Measurements from ENCODE around the gene GTF3C5.
"Not testable (repeated sequence)": the region's sequence is repeated elsewhere in the genome, so short reads cannot be mapped to it uniquely, and the experiment has no call there.

The GTF3C5 gene

GRCh38 chr9:133030317-133031129 lies at the start of gene GTF3C5:
Gene GTF3C5 (plus strand): TSS chr9:133030997. CDS start chr9:133031012, 15 bp downstream.
- DNase-seq (ENCODE audit: low spot score) = peak; percentile 95

DNA sequence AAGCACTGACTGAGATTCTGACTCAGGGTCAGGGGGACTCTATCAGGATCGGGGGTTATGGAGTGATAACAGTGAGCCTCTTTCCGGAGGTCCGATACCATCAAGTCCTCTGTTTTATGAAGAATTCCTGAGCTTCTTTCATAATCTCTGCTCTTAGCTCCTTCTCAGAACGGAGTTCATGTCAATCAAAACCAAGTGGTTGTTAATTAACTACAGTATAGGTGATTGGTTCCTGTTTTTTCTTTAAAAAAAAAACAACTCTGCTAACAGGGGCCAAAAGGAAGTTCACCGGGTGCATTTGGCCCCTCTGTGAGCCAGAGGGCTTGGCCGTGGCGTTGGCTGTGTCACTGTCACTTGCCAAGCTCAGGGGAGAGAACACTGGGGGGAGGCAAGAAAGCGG lies 48.3 kb upstream of the GTF3C5 start:
- DNase-seq (ENCODE audit: low spot score) = no peak

DNA sequence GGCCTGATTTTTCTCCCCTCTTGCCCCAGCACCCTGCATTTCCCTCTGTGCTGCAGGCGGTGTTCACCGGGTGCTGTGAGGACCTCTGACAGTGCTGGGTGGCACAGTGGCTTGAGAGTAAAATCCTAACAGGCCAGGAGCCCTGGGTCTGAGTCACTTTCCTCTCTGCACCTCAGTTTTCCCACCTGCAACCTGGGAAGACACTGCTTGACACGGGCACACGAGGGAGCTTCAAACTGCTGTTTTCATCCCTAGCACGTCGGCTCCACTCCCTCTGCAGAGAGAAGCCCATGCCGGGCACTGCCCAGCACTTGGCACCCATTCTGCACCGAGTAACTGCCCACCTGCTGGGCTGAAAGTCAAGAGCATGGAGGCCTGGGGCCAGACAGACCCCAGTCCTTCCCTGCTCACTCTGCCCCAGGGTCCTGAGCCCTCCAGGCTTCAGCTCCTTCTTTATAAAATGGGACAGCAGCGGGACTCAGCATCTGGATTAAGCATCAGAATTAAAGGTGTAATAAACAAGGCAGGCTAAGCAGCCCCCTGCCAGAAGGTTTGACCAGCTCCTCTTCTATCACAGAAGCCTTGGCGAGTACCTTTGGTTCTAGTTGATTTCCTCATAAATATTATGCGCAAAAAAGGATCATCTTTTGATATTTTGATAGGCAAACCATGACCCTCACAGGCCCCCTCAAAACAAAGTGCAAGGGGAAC lies 47.2 kb upstream of the GTF3C5 start:
- DNase-seq (ENCODE audit: low spot score) = no peak

DNA sequence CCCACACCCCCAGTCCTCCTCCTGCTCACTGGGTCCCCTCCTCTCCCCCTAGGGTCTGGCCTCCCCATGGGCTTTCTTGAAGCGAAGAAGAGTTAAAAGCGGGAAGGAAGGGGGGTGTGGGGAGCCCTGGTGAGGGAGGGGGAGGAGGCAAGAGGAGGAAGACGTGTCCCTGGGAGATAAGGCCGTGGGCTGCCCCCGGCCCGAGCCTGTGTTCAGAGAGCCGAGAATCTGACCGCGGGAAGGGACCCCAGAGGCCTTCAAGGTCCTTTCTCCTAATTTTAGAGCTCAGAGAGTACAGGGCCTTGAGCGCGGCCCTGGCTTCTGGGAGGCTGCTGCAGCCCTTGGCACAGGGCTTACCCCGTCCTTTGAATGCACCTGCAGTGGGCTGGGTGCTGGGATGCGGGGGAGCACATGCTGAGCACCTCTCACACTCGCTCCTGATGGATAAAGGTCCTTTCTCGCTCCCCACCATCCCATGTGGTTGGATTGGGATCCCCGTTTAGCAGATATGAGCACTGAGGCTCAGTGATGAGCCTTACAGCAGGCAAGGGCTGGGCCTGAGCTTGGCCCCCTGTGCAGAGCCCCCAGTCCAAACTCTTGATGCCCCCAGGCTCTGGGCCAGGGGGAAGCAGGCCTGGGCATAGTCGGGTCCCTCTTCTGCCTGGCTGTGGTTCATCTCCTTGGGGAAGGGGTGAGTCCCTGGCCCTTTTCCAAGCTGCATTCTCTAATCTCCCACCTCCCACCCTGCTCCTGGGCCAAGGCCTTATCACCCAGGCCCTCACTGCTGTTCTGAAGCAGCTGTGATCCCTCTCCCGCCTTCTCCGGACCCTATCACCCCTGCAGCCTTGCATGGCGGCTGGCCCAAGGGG lies 46.4 kb upstream of the GTF3C5 start:
- no peak for DNase-seq (ENCODE audit: low spot score)

- DNase-seq (ENCODE audit: low spot score) = no peak
Observed at GRCh38 chr9:132985071-132985350, 45.8 kb upstream of the GTF3C5 start.

DNA sequence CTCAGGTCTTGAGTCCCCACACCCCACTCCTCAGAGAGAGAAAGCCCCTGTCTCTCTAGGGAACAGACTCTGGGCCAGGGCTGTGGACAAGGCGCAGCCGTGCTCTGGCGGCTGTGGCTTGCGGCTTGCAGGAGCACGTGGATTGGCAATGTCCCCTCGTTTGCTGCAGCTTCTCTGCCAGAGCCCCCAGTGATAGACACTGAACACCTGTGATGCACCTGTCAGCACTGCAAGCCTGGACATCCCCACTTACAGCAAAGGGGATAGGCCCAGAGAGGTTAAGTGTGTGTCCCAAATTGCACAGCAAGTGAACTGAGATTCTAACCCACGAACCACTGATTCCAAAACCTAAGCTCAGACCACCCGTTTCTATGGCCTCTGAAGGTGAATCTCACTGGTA lies 45.3 kb upstream of the GTF3C5 start:
- no peak for DNase-seq (ENCODE audit: low spot score)

DNA sequence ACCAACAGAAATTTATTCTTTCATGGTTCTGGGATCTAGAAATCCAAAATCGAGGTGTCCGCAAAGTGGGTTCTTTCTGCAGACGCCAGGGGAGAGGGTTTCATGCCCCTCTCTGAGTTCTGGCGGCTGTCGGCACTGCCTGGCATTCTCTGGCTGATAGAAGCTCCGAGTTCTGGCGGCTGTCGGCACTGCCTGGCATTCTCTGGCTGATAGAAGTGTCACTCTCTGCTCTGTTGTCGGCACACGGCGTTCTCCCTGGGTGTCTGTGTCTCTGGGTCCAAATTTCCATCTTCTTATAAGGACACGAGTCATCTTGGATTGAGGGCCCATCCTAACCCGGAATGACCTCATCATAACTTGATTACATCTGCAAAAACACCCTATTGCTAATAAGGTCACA lies 44.7 kb upstream of the GTF3C5 start:
- DNase-seq (ENCODE audit: low spot score) = no peak

DNA sequence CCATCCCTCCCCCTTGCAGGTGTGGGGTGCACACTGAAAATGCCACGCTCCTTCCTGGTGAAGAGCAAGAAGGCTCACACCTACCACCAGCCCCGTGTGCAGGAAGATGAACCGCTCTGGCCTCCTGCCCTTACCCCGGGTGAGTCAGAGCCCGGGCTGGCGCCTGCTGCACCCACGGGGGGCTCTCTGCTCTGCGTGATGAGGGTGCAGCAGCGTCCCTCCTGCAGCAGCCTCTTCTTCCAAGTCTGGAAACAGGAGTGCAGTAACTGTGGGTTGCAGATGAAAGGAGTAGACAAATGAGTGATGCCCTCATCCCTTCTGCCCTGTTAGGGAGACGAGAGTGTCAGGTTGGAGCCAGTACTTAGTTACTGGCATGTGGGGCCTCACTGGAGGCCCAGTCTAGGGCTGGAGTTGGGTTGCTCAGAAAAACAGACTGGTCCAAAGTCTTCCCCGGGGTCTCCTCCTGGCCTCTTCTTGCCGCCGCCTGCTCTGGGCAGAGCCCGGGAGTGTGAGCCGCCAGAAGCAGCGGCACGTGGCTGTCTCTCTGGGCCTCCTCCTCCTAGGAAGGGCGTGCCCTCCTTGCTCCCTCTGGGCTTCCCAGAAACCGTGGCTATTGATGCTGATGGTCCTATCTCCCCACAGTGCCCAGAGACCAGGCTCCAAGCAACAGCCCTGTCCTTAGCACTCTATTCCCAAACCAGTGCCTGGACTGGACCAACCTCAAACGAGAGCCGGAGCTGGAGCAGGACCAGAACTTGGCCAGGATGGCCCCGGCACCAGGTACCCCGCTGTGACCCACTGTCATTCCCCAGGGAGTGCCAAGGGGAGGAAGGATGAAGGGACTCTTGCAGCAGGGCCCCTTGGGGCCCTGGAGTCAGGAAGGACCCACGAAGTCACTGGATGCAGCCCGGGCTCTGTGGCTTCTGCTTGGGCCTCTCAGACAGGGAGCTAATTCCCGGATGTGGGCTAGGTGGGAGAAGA lies 43.9 kb upstream of the GTF3C5 start:
- peak; percentile 43 for DNase-seq (ENCODE audit: low spot score)

- no peak for DNase-seq (ENCODE audit: low spot score)
Observed at GRCh38 chr9:132988244-132989013, 42.4 kb upstream of the GTF3C5 start.

DNA sequence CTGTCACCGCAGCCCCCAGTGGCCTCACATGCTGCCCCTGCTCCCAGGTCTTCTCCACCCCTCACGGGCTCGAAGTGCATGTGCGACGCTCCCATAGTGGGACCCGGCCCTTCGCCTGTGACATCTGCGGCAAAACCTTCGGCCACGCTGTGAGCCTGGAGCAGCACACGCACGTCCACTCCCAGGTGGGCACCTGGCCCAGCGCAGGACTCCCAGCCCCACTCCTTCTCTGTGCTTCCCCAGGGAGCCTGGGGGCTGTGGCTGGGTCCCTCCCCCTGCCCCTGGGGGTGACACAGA lies 41.8 kb upstream of the GTF3C5 start:
- DNase-seq (ENCODE audit: low spot score) = no peak

GRCh38 chr9:132989414-132989996 lies 41.3 kb upstream of the GTF3C5 start:
- peak; percentile 43 for DNase-seq (ENCODE audit: low spot score)

- DNase-seq (ENCODE audit: low spot score) = not testable (repeated sequence)
Observed at GRCh38 chr9:132989998-132990557, 40.7 kb upstream of the GTF3C5 start.

DNA sequence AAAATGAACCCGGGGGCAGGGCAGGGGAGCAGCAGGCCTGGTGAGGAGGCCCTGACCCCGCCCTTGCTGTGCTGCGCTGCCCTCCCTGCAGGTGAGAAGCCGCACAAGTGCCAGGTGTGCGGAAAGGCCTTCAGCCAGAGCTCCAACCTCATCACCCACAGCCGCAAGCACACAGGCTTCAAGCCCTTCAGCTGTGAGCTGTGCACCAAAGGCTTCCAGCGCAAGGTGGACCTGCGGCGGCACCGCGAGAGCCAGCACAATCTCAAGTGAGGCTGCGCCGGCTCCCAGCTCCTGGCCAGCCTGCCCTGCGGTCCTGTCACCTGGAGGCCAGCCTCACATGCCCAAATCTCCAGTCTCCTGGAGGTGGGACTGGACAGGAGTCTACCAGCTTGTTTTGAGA lies 40.0 kb upstream of the GTF3C5 start:
- no peak for DNase-seq (ENCODE audit: low spot score)

DNA sequence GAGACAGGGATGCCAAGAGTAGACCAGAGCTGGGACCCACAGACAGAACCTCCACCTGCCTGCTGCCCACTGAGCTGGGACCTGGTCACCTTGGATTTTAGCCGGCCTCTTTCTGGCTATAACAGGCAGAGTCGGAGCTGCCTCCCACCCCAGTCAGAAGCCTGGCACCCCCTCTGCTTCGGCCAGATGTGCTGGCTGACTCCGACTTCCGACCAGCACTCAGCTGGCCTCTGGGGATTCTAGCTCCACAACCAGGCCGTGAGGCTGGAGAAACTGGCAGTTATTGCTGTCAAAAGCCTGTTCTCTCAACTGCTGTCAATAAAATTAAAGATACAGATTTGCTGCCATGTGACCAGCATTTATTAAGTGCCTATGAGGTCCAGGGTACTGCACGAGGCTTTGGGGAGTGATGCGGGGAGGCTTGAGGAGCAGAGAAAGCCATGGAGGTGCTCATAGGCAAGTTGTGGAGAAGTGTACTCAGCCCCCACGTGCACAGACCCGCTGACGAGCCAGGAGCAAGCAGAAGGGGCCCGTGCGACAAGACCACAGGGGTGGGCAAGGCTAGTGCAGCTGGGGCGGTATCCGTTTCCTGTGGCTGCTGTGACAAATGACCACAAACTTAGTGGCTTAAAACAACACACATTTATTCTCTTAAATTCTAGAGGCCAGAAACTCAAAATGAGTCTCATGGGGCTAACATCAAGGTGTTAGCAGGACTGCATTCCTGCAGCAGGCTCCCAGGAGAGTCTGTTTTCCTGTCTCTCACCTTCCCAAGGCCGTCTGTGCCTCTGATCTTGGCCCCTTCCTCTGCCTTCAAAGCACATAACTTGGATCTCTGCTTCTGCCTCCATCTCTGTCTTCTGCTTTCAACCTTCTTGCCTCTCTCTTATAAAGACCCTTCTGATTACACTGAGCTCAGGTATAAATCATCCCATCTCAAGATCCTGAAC lies 39.2 kb upstream of the GTF3C5 start:
- DNase-seq (ENCODE audit: low spot score) = no peak

- DNase-seq (ENCODE audit: low spot score) = no peak
Observed at GRCh38 chr9:132993511-132993939, 37.3 kb upstream of the GTF3C5 start.

DNA sequence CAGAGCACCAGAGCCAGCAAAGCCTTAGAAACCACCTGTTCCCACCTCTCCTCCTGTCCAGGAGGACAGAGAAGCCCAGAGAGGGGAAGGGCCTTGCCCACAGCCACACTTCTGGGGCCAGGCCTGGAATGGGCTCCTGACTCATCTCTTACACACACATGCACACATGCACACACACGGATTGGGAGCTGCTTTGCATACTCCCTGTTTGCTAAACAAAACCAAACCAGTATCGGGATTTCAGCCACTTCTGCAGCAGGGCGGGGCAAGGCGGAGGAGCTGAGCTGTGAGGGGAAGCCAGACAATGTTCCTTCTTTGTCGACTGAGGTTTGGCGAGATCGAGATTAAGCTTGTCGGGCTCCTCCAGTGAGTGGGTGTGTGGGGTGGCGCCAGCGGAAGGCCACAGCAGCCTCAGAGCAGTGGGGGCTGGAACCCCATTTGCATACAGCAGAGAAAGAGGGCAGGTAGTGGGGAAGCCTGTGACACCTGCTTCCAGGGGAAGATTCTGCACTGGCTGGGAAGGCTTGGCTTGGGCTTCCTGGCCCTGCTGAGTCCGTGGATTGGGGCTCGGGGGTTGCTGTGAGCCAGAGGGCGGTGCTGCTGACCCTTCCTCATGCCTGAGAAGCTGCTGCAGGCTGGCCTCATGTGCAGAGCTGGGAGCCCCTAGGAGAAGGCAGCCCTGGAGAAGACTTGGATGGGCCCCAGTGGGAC lies 36.2 kb upstream of the GTF3C5 start:
- DNase-seq (ENCODE audit: low spot score) = peak; percentile 59

- DNase-seq (ENCODE audit: low spot score) = no peak
Observed at GRCh38 chr9:132995121-132995420, 35.7 kb upstream of the GTF3C5 start.

DNA sequence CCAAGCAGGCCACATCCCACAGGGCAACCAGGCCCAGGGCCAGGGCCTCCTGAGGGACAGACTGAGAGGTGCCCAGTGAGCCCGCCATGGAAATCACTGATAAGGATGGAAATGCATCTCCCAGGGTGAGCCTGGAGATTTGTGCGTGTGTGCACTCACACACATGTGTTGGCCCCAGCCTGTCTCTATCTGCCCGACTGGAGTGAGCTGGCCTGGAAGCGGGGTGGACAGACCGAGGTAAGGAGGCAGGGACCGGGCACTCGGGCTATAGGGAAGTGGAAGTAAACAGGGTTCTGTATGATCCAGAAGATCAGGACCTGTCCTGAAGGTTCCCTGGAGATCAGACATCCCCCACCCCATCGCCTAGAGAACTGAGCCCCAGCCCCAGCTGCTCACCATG lies 34.9 kb upstream of the GTF3C5 start:
- DNase-seq (ENCODE audit: low spot score) = no peak

DNA sequence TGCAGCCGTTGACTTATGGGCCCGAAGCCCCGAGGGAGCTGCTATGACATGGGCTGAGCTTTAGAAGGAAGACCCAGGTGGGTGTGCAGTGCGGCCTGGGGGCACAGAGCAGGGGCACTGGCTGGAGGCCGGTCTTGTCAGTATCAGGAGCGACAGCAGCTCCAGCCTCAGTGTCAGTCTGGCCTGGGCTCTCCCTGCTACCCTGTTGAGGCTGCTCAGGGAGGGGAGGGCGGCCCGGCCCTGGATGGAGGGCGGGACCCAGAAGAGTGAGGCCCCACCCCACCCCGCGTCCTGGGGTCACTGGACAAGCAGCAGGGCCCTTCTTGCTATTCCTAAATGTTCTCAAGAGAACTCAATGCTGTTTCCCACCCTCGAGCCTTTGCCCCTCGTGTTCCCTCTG lies 34.3 kb upstream of the GTF3C5 start:
- DNase-seq (ENCODE audit: low spot score) = peak; percentile 48

All from ecto neural progenitor cell (in vitro differentiated cells).